EL (cell line): ENCODE measurements around the gene SNX18.

ENCODE experiments used
- DNase-seq: peaks from one replicate; pipeline ENCODE4 v3.0.0-alpha.2; 2016

The SNX18 gene

GRCh38 chr5:54541823-54542783, 24.5 kb downstream of the SNX18 start:
- DNase-seq = no peak

- DNase-seq = no peak
Observed at GRCh38 chr5:54544044-54544443, 26.5 kb downstream of the SNX18 start.

- DNase-seq = no peak
Observed at GRCh38 chr5:54545796-54546195, 28.2 kb downstream of the SNX18 start.

- DNase-seq = peak; percentile 74
Observed at GRCh38 chr5:54547711-54548250, 30.2 kb downstream of the SNX18 start.

- DNase-seq = no peak
Observed at GRCh38 chr5:54548565-54548964, 31.0 kb downstream of the SNX18 start.

GRCh38 chr5:54551292-54551691, 33.7 kb downstream of the SNX18 start:
- DNase-seq = no peak

GRCh38 chr5:54551926-54552325, 34.4 kb downstream of the SNX18 start:
- no peak for DNase-seq

- no peak for DNase-seq
Observed at GRCh38 chr5:54552446-54552845, 34.9 kb downstream of the SNX18 start.

GRCh38 chr5:54553659-54554207, 36.2 kb downstream of the SNX18 start:
- DNase-seq = no peak

- no peak for DNase-seq
Observed at GRCh38 chr5:54556141-54556540, 38.6 kb downstream of the SNX18 start.

- peak; percentile 24 for DNase-seq
Observed at GRCh38 chr5:54558362-54558761, 40.8 kb downstream of the SNX18 start.

GRCh38 chr5:54561651-54562050, 44.1 kb downstream of the SNX18 start:
- DNase-seq = no peak

- no peak for DNase-seq
Observed at GRCh38 chr5:54563083-54563761, 45.7 kb downstream of the SNX18 start.

- DNase-seq = no peak
Observed at GRCh38 chr5:54567996-54568395, 50.4 kb downstream of the SNX18 start.

GRCh38 chr5:54570916-54571315, 53.4 kb downstream of the SNX18 start:
- no peak for DNase-seq

GRCh38 chr5:54571462-54571861, 53.9 kb downstream of the SNX18 start:
- DNase-seq = no peak

GRCh38 chr5:54573812-54574489, 56.4 kb downstream of the SNX18 start:
- DNase-seq = no peak

- no peak for DNase-seq
Observed at GRCh38 chr5:54577528-54577927, 60.0 kb downstream of the SNX18 start.

- no peak for DNase-seq
Observed at GRCh38 chr5:54577937-54578653, 60.5 kb downstream of the SNX18 start.

GRCh38 chr5:54579591-54580295, 62.2 kb downstream of the SNX18 start:
- DNase-seq = no peak

GRCh38 chr5:54580997-54581811, 63.6 kb downstream of the SNX18 start:
- peak; percentile 43 for DNase-seq
